HEK293 (cell line): ENCODE results near the gene NTN3.

Experiments used
- FEZF1 ChIP-seq: fragments of 450-650 bp; formaldehyde crosslinking; IDR thresholded peaks from 2 replicates; pipeline ENCODE4 v1.5.1; 2016; ENCODE audit warnings: missing biosample characterization, missing genetic modification characterization
- GLIS2 ChIP-seq: fragments of 450-650 bp; formaldehyde crosslinking; IDR thresholded peaks from 2 replicates; pipeline ENCODE4 v1.5.1; 2016; ENCODE audit warnings: missing biosample characterization, missing genetic modification characterization
- RBAK ChIP-seq: fragments of 450-650 bp; formaldehyde crosslinking; IDR thresholded peaks from 2 replicates; pipeline ENCODE4 v1.5.1; 2016; ENCODE audit warnings: missing biosample characterization, missing genetic modification characterization
- SP3 ChIP-seq: fragments of 450-650 bp; formaldehyde crosslinking; IDR thresholded peaks from 2 replicates; pipeline ENCODE4 v1.5.1; 2016; ENCODE audit warnings: missing biosample characterization, missing genetic modification characterization
- ZBTB10 ChIP-seq: fragments of 450-650 bp; formaldehyde crosslinking; IDR thresholded peaks from 2 replicates; pipeline ENCODE4 v1.5.1; 2016; ENCODE audit warnings: missing biosample characterization, missing genetic modification characterization
- ZNF133 ChIP-seq: fragments of 450-650 bp; formaldehyde crosslinking; IDR thresholded peaks from 2 replicates; pipeline ENCODE4 v1.5.1; 2016; ENCODE audit warnings: missing biosample characterization, missing genetic modification characterization
- ZNF274 ChIP-seq, 2 experiments: fragments of 200-500 bp in 1 of 2; fragments of 450-650 bp in 1 of 2; sonication (Bioruptor generic) in 1 of 2; formaldehyde crosslinking in 1 of 2; IDR thresholded peaks; 2 replicates each; pipeline versions ENCODE4 v1.5.1 to v1.6.1; 2014 to 2016; ENCODE audit warnings: borderline replicate concordance in 1 of 2, inconsistent platforms in 1 of 2, low read length in 1 of 2, missing biosample characterization in 1 of 2, missing genetic modification characterization in 1 of 2
- ZNF530 ChIP-seq: fragments of 450-650 bp; formaldehyde crosslinking; IDR thresholded peaks from 2 replicates; pipeline ENCODE4 v1.5.1; 2016; ENCODE audit warnings: low read depth, missing biosample characterization, missing genetic modification characterization
- ZNF558 ChIP-seq: fragments of 450-650 bp; formaldehyde crosslinking; IDR thresholded peaks from 2 replicates; pipeline ENCODE4 v1.5.1; 2016; ENCODE audit warnings: missing biosample characterization, missing genetic modification characterization
- ZNF626 ChIP-seq: fragments of 450-650 bp; sonication (Bioruptor Pico); formaldehyde crosslinking; IDR thresholded peaks from 2 replicates; pipeline ENCODE4 v1.5.1; 2018; ENCODE audit warnings: missing biosample characterization, missing genetic modification characterization, inconsistent platforms
- ZNF792 ChIP-seq: fragments of 450-650 bp; formaldehyde crosslinking; IDR thresholded peaks from 2 replicates; pipeline ENCODE4 v1.5.1; 2016; ENCODE audit warnings: missing biosample characterization, missing genetic modification characterization
- TF ChIP-seq, protein P1 (sequence below): fragments of 450-650 bp; formaldehyde crosslinking; IDR thresholded peaks from 2 replicates; pipeline ENCODE4 v1.5.1; 2016; ENCODE audit warnings: missing biosample characterization, missing genetic modification characterization

DNA sequence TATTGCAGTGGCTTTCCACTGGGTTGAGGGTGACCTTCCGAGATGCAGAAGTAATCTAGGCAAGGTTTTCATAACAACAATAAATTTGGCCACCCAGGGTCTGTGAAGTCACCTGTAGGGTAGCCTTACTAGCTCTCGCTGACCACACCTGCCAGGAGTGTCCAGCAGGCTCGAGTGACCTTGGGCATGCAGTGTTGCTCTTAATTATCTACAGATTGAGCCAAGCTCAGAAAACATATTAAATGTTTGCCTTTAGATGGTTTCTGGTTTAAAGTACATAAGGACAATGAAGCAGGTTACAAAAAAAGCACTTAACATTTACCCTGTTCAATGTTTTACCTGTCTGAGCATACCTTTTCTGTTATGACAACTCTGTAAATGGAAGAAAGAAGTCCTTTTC, 5.6 kb downstream of the NTN3 start:
- TF ChIP-seq, protein P1, sequence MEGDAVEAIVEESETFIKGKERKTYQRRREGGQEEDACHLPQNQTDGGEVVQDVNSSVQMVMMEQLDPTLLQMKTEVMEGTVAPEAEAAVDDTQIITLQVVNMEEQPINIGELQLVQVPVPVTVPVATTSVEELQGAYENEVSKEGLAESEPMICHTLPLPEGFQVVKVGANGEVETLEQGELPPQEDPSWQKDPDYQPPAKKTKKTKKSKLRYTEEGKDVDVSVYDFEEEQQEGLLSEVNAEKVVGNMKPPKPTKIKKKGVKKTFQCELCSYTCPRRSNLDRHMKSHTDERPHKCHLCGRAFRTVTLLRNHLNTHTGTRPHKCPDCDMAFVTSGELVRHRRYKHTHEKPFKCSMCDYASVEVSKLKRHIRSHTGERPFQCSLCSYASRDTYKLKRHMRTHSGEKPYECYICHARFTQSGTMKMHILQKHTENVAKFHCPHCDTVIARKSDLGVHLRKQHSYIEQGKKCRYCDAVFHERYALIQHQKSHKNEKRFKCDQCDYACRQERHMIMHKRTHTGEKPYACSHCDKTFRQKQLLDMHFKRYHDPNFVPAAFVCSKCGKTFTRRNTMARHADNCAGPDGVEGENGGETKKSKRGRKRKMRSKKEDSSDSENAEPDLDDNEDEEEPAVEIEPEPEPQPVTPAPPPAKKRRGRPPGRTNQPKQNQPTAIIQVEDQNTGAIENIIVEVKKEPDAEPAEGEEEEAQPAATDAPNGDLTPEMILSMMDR (tag by site-specific recombination): no peak
- TF ChIP-seq ZNF626 (tag by site-specific recombination) (no peak), ZNF558 (tag by site-specific recombination) (no peak), GLIS2 (tag by site-specific recombination) (no peak), ZNF133 (tag by site-specific recombination) (no peak), ZBTB10 (tag by site-specific recombination) (no peak), ZNF530 (no peak), SP3 (tag by site-specific recombination) (no peak), ZNF274 (IDR thresholded peaks at IDR 0.05; ENCODE audit: low read length) (no peak), ZNF274 (tag by site-specific recombination; IDR thresholded peaks at IDR 0.05; ENCODE audit: borderline replicate concordance) (no peak), RBAK (tag by site-specific recombination) (no peak), ZNF792 (no peak), FEZF1 (tag by site-specific recombination) (no peak)
